HEK293 (cell line): ENCODE data around the gene TMEM208.

ENCODE experiments used
- EGR2 ChIP-seq: fragments of 450-650 bp; formaldehyde crosslinking; IDR thresholded peaks from 2 replicates; pipeline ENCODE4 v1.5.1; 2016; ENCODE audit warnings: low read depth, missing biosample characterization, missing genetic modification characterization
- HOXC10 ChIP-seq: sonication (generic); formaldehyde crosslinking; IDR thresholded peaks from 2 replicates; pipeline ENCODE4 v1.8.1; 2023; ENCODE audit warnings: mild to moderate bottlenecking, missing genetic modification reagents
- PRDM1 ChIP-seq: fragments of 450-650 bp; formaldehyde crosslinking; IDR thresholded peaks from 2 replicates; pipeline ENCODE4; 2016; ENCODE audit warnings: missing biosample characterization, missing genetic modification characterization
- TRIM28 ChIP-seq: IDR thresholded peaks from 2 replicates; pipeline ENCODE4 v1.6.1; 2011; ENCODE audit warnings: low read length, control low read depth, borderline replicate concordance
- ZNF10 ChIP-seq: fragments of 450-650 bp; formaldehyde crosslinking; IDR thresholded peaks from 2 replicates; pipeline ENCODE4 v1.5.1; 2017; ENCODE audit warnings: missing biosample characterization, missing genetic modification characterization
- ZNF138 ChIP-seq: fragments of 450-650 bp; formaldehyde crosslinking; IDR thresholded peaks from 2 replicates; pipeline ENCODE4 v1.5.1; 2016; ENCODE audit warnings: missing biosample characterization, missing genetic modification characterization, borderline replicate concordance
- ZNF202 ChIP-seq: fragments of 450-650 bp; formaldehyde crosslinking; IDR thresholded peaks from 2 replicates; pipeline ENCODE4 v1.5.1; 2016; ENCODE audit warnings: missing biosample characterization, missing genetic modification characterization, borderline replicate concordance
- ZNF341 ChIP-seq: fragments of 450-650 bp; formaldehyde crosslinking; IDR thresholded peaks from 2 replicates; pipeline ENCODE4; 2016; ENCODE audit warnings: low read depth, missing biosample characterization, missing genetic modification characterization
- ZNF391 ChIP-seq: fragments of 450-650 bp; formaldehyde crosslinking; IDR thresholded peaks from 2 replicates; pipeline ENCODE4 v1.5.1; 2016; ENCODE audit warnings: low read depth, missing biosample characterization, missing genetic modification characterization, borderline replicate concordance
- ZNF473 ChIP-seq: fragments of 450-650 bp; formaldehyde crosslinking; IDR thresholded peaks from 2 replicates; pipeline ENCODE4 v1.5.1; 2017; ENCODE audit warnings: missing biosample characterization, missing genetic modification characterization
- ZNF501 ChIP-seq: fragments of 450-650 bp; formaldehyde crosslinking; IDR thresholded peaks from 2 replicates; pipeline ENCODE4 v1.5.1; 2016; ENCODE audit warnings: missing biosample characterization, missing genetic modification characterization
- ZNF510 ChIP-seq: fragments of 450-650 bp; formaldehyde crosslinking; IDR thresholded peaks from 2 replicates; pipeline ENCODE4 v1.5.1; 2018; ENCODE audit warnings: mild to moderate bottlenecking, missing genetic modification characterization, missing biosample characterization; ENCODE audit not compliant: insufficient replicate concordance
- ZNF610 ChIP-seq: fragments of 450-650 bp; formaldehyde crosslinking; IDR thresholded peaks from 2 replicates; pipeline ENCODE4 v1.5.1; 2016; ENCODE audit warnings: missing biosample characterization, missing genetic modification characterization, borderline replicate concordance
- ZNF664 ChIP-seq: fragments of 450-650 bp; formaldehyde crosslinking; IDR thresholded peaks from 2 replicates; pipeline ENCODE4 v1.5.1; 2016; ENCODE audit warnings: missing biosample characterization, missing genetic modification characterization
- ZNF76 ChIP-seq: fragments of 450-650 bp; formaldehyde crosslinking; IDR thresholded peaks from 2 replicates; pipeline ENCODE4; 2016; ENCODE audit warnings: low read depth, missing biosample characterization, missing genetic modification characterization, borderline replicate concordance
- ZNF768 ChIP-seq: fragments of 450-650 bp; formaldehyde crosslinking; IDR thresholded peaks from 2 replicates; pipeline ENCODE4 v1.5.1; 2018; ENCODE audit warnings: missing biosample characterization, mild to moderate bottlenecking, missing genetic modification characterization
- ZNF776 ChIP-seq: fragments of 450-650 bp; formaldehyde crosslinking; IDR thresholded peaks from 2 replicates; pipeline ENCODE4 v1.5.0; 2017; ENCODE audit warnings: missing biosample characterization, missing genetic modification characterization, borderline replicate concordance
- ZNF791 ChIP-seq: fragments of 450-650 bp; formaldehyde crosslinking; IDR thresholded peaks from 2 replicates; pipeline ENCODE4 v1.5.1; 2016; ENCODE audit warnings: missing biosample characterization, missing genetic modification characterization
- ZNF830 ChIP-seq: fragments of 450-650 bp; IDR thresholded peaks from 2 replicates; pipeline ENCODE4 v1.5.0; 2018; ENCODE audit warnings: missing biosample characterization, missing genetic modification characterization, low read depth, mild to moderate bottlenecking, moderate library complexity
- TF ChIP-seq, protein P1 (sequence below): fragments of 450-650 bp; formaldehyde crosslinking; IDR thresholded peaks from 2 replicates; pipeline ENCODE4 v1.5.1; 2016; ENCODE audit warnings: missing biosample characterization, missing genetic modification characterization
- TF ChIP-seq, protein P2 (sequence below): fragments of 450-650 bp; formaldehyde crosslinking; IDR thresholded peaks from 2 replicates; pipeline ENCODE4 v1.5.1; 2016; ENCODE audit warnings: missing biosample characterization, missing genetic modification characterization
- TF ChIP-seq, protein P3 (sequence below): fragments of 450-650 bp; formaldehyde crosslinking; IDR thresholded peaks from 2 replicates; pipeline ENCODE4 v1.5.1; 2017; ENCODE audit warnings: missing biosample characterization, mild to moderate bottlenecking, missing genetic modification characterization, moderate library complexity
- TF ChIP-seq, protein P4 (sequence below): fragments of 450-650 bp; formaldehyde crosslinking; conservative IDR thresholded peaks from 2 replicates; pipeline ENCODE4 v1.5.1; 2016; ENCODE audit warnings: low read depth, missing biosample characterization, missing genetic modification characterization

The TMEM208 gene

DNA sequence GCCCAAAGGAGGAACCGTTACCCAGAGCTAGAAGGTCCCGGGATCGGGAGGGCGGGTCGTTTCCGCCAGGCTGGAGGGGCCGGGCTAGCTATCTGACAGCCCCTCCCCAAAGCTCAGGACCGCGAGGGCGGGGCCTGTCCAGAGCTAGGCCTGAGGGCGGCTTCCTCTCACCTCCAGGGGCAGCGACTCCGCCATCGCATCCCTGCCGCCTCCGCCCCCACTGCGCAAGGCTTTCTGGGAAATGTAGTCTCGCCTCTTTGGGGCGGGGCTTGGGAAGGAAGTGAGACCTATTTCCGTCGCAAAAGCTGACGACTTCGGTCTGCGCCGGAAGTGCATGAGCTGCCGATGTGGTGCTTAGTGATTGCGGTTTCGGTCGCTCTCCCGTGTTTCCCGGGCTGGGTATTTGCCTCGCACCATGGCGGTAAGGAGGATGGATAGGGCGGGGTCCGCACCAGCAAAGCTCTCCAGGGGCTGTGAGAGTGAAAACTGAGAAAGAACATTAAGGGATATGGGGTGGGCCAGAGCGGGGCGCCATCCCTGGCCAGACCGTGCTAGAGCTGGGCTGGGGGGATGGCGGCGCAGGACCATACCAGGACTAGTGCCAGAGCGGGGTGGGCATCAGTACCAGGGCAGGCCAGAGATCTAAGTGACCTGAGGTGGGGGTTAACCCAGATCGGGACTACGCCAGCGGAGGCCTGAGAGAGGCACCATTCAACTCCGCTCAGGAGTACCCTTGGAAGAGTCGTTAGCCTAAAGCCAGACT lies at the start of gene TMEM208 (continued):
- TF ChIP-seq ZNF776 (tag by site-specific recombination) (peak; percentile 100), ZNF510 (no peak), ZNF76 (peak; percentile 97), ZNF202 (tag by site-specific recombination) (no peak), HOXC10 (CRISPR knock-in tag) (no peak), ZNF138 (tag by site-specific recombination) (no peak), ZNF791 (tag by site-specific recombination) (no peak), ZNF664 (tag by site-specific recombination) (no peak; the same call in 1 of the 2 replicates), ZNF830 (tag by site-specific recombination) (no peak), EGR2 (tag by site-specific recombination) (peak; percentile 90), TRIM28 (peak; percentile 91; the same call in 1 of the 2 replicates), PRDM1 (tag by site-specific recombination) (no peak), ZNF501 (tag by site-specific recombination) (no peak), ZNF610 (tag by site-specific recombination) (peak; percentile 25; the same call in 1 of the 2 replicates), ZNF768 (tag by site-specific recombination) (no peak), ZNF391 (no peak), ZNF341 (tag by site-specific recombination) (no peak), ZNF10 (tag by site-specific recombination) (no peak), ZNF473 (tag by site-specific recombination) (no peak)
- TF ChIP-seq, protein P1, sequence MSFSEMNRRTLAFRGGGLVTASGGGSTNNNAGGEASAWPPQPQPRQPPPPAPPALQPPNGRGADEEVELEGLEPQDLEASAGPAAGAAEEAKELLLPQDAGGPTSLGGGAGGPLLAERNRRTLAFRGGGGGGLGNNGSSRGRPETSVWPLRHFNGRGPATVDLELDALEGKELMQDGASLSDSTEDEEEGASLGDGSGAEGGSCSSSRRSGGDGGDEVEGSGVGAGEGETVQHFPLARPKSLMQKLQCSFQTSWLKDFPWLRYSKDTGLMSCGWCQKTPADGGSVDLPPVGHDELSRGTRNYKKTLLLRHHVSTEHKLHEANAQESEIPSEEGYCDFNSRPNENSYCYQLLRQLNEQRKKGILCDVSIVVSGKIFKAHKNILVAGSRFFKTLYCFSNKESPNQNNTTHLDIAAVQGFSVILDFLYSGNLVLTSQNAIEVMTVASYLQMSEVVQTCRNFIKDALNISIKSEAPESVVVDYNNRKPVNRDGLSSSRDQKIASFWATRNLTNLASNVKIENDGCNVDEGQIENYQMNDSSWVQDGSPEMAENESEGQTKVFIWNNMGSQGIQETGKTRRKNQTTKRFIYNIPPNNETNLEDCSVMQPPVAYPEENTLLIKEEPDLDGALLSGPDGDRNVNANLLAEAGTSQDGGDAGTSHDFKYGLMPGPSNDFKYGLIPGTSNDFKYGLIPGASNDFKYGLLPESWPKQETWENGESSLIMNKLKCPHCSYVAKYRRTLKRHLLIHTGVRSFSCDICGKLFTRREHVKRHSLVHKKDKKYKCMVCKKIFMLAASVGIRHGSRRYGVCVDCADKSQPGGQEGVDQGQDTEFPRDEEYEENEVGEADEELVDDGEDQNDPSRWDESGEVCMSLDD (tag by site-specific recombination) = no peak
- TF ChIP-seq, protein P2, sequence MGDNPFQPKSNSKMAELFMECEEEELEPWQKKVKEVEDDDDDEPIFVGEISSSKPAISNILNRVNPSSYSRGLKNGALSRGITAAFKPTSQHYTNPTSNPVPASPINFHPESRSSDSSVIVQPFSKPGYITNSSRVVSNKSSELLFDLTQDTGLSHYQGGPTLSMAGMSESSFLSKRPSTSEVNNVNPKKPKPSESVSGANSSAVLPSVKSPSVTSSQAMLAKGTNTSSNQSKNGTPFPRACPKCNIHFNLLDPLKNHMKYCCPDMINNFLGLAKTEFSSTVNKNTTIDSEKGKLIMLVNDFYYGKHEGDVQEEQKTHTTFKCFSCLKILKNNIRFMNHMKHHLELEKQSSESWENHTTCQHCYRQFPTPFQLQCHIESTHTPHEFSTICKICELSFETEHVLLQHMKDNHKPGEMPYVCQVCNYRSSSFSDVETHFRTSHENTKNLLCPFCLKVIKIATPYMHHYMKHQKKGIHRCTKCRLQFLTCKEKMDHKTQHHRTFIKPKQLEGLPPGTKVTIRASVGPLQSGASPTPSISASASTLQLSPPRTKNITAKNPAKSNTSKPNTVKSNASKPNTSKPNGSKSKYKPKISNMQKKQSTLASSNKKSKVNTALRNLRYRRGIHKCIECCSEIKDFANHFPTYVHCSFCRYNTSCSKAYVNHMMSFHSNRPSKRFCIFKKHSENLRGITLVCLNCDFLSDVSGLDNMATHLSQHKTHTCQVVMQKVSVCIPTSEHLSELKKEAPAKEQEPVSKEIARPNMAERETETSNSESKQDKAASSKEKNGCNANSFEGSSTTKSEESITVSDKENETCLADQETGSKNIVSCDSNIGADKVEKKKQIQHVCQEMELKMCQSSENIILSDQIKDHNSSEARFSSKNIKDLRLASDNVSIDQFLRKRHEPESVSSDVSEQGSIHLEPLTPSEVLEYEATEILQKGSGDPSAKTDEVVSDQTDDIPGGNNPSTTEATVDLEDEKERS (tag by site-specific recombination) = no peak
- TF ChIP-seq, protein P3, sequence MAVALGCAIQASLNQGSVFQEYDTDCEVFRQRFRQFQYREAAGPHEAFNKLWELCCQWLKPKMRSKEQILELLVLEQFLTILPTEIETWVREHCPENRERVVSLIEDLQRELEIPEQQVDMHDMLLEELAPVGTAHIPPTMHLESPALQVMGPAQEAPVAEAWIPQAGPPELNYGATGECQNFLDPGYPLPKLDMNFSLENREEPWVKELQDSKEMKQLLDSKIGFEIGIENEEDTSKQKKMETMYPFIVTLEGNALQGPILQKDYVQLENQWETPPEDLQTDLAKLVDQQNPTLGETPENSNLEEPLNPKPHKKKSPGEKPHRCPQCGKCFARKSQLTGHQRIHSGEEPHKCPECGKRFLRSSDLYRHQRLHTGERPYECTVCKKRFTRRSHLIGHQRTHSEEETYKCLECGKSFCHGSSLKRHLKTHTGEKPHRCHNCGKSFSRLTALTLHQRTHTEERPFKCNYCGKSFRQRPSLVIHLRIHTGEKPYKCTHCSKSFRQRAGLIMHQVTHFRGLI (tag by site-specific recombination) = no peak
- TF ChIP-seq, protein P4, sequence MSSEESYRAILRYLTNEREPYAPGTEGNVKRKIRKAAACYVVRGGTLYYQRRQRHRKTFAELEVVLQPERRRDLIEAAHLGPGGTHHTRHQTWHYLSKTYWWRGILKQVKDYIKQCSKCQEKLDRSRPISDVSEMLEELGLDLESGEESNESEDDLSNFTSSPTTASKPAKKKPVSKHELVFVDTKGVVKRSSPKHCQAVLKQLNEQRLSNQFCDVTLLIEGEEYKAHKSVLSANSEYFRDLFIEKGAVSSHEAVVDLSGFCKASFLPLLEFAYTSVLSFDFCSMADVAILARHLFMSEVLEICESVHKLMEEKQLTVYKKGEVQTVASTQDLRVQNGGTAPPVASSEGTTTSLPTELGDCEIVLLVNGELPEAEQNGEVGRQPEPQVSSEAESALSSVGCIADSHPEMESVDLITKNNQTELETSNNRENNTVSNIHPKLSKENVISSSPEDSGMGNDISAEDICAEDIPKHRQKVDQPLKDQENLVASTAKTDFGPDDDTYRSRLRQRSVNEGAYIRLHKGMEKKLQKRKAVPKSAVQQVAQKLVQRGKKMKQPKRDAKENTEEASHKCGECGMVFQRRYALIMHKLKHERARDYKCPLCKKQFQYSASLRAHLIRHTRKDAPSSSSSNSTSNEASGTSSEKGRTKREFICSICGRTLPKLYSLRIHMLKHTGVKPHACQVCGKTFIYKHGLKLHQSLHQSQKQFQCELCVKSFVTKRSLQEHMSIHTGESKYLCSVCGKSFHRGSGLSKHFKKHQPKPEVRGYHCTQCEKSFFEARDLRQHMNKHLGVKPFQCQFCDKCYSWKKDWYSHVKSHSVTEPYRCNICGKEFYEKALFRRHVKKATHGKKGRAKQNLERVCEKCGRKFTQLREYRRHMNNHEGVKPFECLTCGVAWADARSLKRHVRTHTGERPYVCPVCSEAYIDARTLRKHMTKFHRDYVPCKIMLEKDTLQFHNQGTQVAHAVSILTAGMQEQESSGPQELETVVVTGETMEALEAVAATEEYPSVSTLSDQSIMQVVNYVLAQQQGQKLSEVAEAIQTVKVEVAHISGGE = peak; percentile 95
